GM20000 (cell line): ENCODE measurements around the gene TSPAN18.

Experiments used
- DNase-seq: peaks from one replicate; pipeline ENCODE4 v3.0.0; 2012; ENCODE audit warnings: low spot score
- CTCF ChIP-seq: IDR thresholded peaks from 2 replicates; pipeline ENCODE4 v1.5.1; 2012; ENCODE audit warnings: mild to moderate bottlenecking, control low read depth; ENCODE audit errors: extremely low read depth, missing control alignments

Gene TSPAN18

GRCh38 chr11:44826922-44827643 is 100.3 kb downstream of the TSPAN18 start:
- no peak for TF ChIP-seq CTCF
- no peak for DNase-seq

GRCh38 chr11:44828296-44828695 is 101.5 kb downstream of the TSPAN18 start:
- DNase-seq: no peak
- no peak for TF ChIP-seq CTCF

GRCh38 chr11:44829838-44830237 is 103.1 kb downstream of the TSPAN18 start:
- no peak for DNase-seq
- no peak for TF ChIP-seq CTCF

GRCh38 chr11:44831605-44832394 is 105.0 kb downstream of the TSPAN18 start:
- no peak for DNase-seq
- TF ChIP-seq CTCF: no peak

GRCh38 chr11:44832452-44832851 is 105.7 kb downstream of the TSPAN18 start:
- no peak for DNase-seq
- TF ChIP-seq CTCF: no peak

GRCh38 chr11:44833221-44833876 is 106.6 kb downstream of the TSPAN18 start:
- DNase-seq: no peak
- no peak for TF ChIP-seq CTCF
